GM12892 (cell line): ENCODE measurements around the gene PTPRS.

Experiments
- POLR2A ChIP-seq: IDR thresholded peaks from 2 replicates; pipeline ENCODE4 v1.6.1; 2011; ENCODE audit warnings: low read depth, low read length, control low read depth
- TAF1 ChIP-seq: IDR thresholded peaks from 2 replicates; pipeline ENCODE4 v1.6.1; 2011; ENCODE audit warnings: low read depth, mild to moderate bottlenecking, control low read depth, low read length, borderline replicate concordance

GRCh38 chr19:5339950-5340636, 519 bp downstream of the PTPRS start:
- TF ChIP-seq POLR2A, result no peak
- TF ChIP-seq TAF1, result no peak
